Measurements from ENCODE around the gene FKRP. TPM values are rescaled to one million over a fixed set of nuclear protein-coding genes. Genes with fewer than 3 reads are reported as not detected.

FKRP gene
- total RNA-seq, 1 experiment from 2014 or later = 33.1 TPM

- TF ChIP-seq CTCF (IDR thresholded peaks at IDR 0.05; ENCODE audit: insufficient read depth in 1 of 2, low read depth in 1 of 2, low read length in 1 of 2, severe bottlenecking in 1 of 2, unreplicated experiment in 1 of 2) = no peak
- Mint-ChIP-seq H3K36me3 (ENCODE audit: insufficient read depth, unreplicated experiment) (peaks cover 91% of the 10 kb centered on the region), H3K27me3 (ENCODE audit: insufficient read depth, unreplicated experiment) (no peaks in the 10 kb centered on the region), H3K9me3 (ENCODE audit: unreplicated experiment) (no peaks in the 10 kb centered on the region), H3K4me1 (ENCODE audit: low read depth, unreplicated experiment) (peaks cover 9% of the 10 kb centered on the region), H3K4me3 (ENCODE audit: unreplicated experiment) (no peak overlapping the region), H3K27ac (ENCODE audit: unreplicated experiment) (peak overlapping the region; percentile 21)
- BruUV-seq (replicated peaks) = no TSS peak
- Histone ChIP-seq H3K4me3 (ENCODE audit: low read depth, low read length) (no peak overlapping the region), H3K27me3 (replicated peaks; ENCODE audit: control insufficient read depth, insufficient read depth, low read length) (no peaks in the 10 kb centered on the region), H3K4me1 (no peaks in the 10 kb centered on the region), H3K36me3 (ENCODE audit: control insufficient read depth, insufficient read depth, low read length) (peaks cover 8% of the 10 kb centered on the region), H3K9me3 (no peaks in the 10 kb centered on the region)
- ChIA-PET POLR2A (no interaction called here), CTCF (interaction anchor here (0.6 kb wide), 2 partner anchors 13 to 34 kb away, joined by 3 read pairs; no protein-coding TSS in a partner anchor)
- intact Hi-C loops (cut with micrococcal nuclease; ENCODE audit: unreplicated experiment) = no loop called here
- peak in 1 of 2 experiments; percentile 43 for DNase-seq
Observed at GRCh38 chr19:46731007-46731501, 14.8 kb upstream of the FKRP start.

- intact Hi-C loops (cut with micrococcal nuclease; ENCODE audit: unreplicated experiment) = no loop called here
- H3K9me3 ChIP-seq = no peaks in the 10 kb centered on the region
- POLR2A ChIA-PET = no interaction called here
- peak overlapping the region; percentile 21 for H3K27ac Mint-ChIP-seq (ENCODE audit: unreplicated experiment)
- H3K4me1 Mint-ChIP-seq (ENCODE audit: low read depth, unreplicated experiment) = peaks cover 7% of the 10 kb centered on the region
- no peak for TF ChIP-seq CTCF (IDR thresholded peaks at IDR 0.05; ENCODE audit: insufficient read depth in 1 of 2, low read depth in 1 of 2, low read length in 1 of 2, severe bottlenecking in 1 of 2, unreplicated experiment in 1 of 2)
- no peaks in the 10 kb centered on the region for H3K27me3 ChIP-seq (replicated peaks; ENCODE audit: control insufficient read depth, insufficient read depth, low read length)
- peaks cover 8% of the 10 kb centered on the region for H3K36me3 ChIP-seq (ENCODE audit: control insufficient read depth, insufficient read depth, low read length)
- no peak for DNase-seq
- H3K9me3 Mint-ChIP-seq (ENCODE audit: unreplicated experiment) = no peaks in the 10 kb centered on the region
- no peak overlapping the region for H3K4me3 Mint-ChIP-seq (ENCODE audit: unreplicated experiment)
- no peaks in the 10 kb centered on the region for H3K27me3 Mint-ChIP-seq (ENCODE audit: insufficient read depth, unreplicated experiment)
- H3K36me3 Mint-ChIP-seq (ENCODE audit: insufficient read depth, unreplicated experiment) = peaks cover 90% of the 10 kb centered on the region
- H3K4me3 ChIP-seq (ENCODE audit: low read depth, low read length) = no peak overlapping the region
- no TSS peak for BruUV-seq (replicated peaks)
- CTCF ChIA-PET = interaction anchor here (0.6 kb wide), 2 partner anchors 14 to 34 kb away, joined by 3 read pairs; no protein-coding TSS in a partner anchor
- H3K4me1 ChIP-seq = no peaks in the 10 kb centered on the region
Observed at GRCh38 chr19:46731584-46731983, 14.3 kb upstream of the FKRP start.

GRCh38 chr19:46732172-46732938, 13.5 kb upstream of the FKRP start:
- no peak overlapping the region for H3K4me3 ChIP-seq (ENCODE audit: low read depth, low read length)
- H3K4me1 ChIP-seq = no peaks in the 10 kb centered on the region
- TF ChIP-seq CTCF (IDR thresholded peaks at IDR 0.05; ENCODE audit: insufficient read depth in 1 of 2, low read depth in 1 of 2, low read length in 1 of 2, severe bottlenecking in 1 of 2, unreplicated experiment in 1 of 2) = no peak
- no TSS peak for BruUV-seq (replicated peaks)
- H3K36me3 Mint-ChIP-seq (ENCODE audit: insufficient read depth, unreplicated experiment) = peaks cover 90% of the 10 kb centered on the region
- intact Hi-C loops (cut with micrococcal nuclease; ENCODE audit: unreplicated experiment) = no loop called here
- H3K4me1 Mint-ChIP-seq (ENCODE audit: low read depth, unreplicated experiment) = peaks cover 4% of the 10 kb centered on the region
- DNase-seq = peak in 1 of 2 experiments; percentile 32
- H3K9me3 Mint-ChIP-seq (ENCODE audit: unreplicated experiment) = no peaks in the 10 kb centered on the region
- H3K4me3 Mint-ChIP-seq (ENCODE audit: unreplicated experiment) = no peak overlapping the region
- no peaks in the 10 kb centered on the region for H3K27me3 ChIP-seq (replicated peaks; ENCODE audit: control insufficient read depth, insufficient read depth, low read length)
- ChIA-PET CTCF (no interaction called here), POLR2A (no interaction called here)
- peak overlapping the region; percentile 21 for H3K27ac Mint-ChIP-seq (ENCODE audit: unreplicated experiment)
- peaks cover 10% of the 10 kb centered on the region for H3K36me3 ChIP-seq (ENCODE audit: control insufficient read depth, insufficient read depth, low read length)
- H3K9me3 ChIP-seq = no peaks in the 10 kb centered on the region
- H3K27me3 Mint-ChIP-seq (ENCODE audit: insufficient read depth, unreplicated experiment) = no peaks in the 10 kb centered on the region
